DMS153 treated with DMSO at 0.1 percent for 48 hours (cell line): Measurements from ENCODE around the gene RAPGEF3.

Experiments used
- DNase-seq: peaks from one replicate; lab custom pipeline; 2025; ENCODE audit not compliant: unreplicated experiment; lab: John Stamatoyannopoulos, UW

The RAPGEF3 gene

DNA sequence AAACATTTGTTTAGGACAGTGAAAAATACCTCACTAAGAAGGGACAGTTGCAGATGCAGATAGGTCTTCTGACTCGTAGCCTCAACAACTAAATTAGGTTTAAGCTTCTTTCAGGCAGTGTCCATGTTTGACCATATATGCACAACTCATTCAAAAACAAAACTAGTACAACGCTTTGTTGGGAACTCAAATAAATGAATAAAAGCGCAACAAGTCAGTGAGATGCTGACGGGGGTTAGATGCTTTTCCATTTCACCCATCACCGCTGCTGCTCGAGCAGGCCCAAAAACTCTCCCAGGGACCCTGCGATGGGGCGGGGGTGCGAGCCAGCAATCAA, 53.5 kb downstream of the RAPGEF3 start:
- DNase-seq: no peak

DNA sequence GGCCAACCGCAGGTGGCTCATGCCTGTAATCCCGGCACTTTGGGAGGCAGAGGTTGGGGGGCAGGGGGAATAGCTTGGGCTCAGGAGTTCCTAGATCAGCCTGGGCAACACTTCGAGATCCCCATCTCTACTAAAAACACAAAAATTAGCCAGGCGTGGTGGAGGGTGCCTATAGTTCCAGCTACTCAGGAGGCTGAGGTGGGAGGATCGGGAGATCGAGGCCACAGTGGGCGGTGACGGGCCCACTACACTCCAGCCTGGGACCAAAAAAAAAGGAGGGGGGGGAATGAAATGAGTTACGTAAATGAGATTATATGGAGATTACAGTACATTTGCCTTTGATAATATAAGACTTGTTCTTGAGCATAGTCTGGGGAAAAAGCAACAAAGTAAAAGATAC, 54.0 kb downstream of the RAPGEF3 start:
- DNase-seq: no peak

DNA sequence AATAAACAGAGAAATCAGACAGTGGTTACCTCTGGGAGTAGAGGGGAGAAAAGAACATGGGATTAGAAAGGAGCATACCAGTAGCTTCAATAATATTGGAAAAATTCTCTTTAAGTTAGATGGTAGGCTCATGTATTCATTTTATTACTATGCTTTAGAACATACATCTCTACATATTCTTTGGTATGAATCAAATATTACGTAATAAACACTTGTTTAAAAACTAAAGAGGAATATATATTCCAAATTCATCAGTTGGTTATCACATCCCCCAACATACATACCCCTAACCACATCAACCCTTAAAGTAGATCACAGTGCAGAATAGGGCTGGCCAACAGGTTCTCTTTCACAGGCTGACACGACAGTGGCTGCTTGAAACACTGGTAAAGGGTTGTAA, 58.4 kb downstream of the RAPGEF3 start:
- DNase-seq: no peak

DNA sequence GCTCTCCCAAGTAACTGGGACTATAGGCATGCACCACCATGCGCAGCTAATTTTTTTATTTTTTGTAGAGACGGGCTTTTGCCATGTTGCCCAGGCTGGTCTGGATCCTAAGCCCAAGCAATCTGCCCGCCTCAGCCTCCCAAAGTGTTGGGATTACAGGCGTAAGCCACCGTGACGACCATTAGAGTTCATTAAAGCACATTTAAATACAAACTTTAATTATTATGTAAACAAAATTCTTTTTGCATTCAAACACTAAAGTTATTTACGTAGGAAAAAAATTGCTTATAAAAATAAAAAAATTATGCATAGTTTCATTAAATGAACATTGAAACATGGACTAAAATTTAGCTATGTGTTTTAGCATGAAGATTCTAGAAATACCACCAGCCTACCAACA, 60.0 kb downstream of the RAPGEF3 start:
- no peak for DNase-seq

DNA sequence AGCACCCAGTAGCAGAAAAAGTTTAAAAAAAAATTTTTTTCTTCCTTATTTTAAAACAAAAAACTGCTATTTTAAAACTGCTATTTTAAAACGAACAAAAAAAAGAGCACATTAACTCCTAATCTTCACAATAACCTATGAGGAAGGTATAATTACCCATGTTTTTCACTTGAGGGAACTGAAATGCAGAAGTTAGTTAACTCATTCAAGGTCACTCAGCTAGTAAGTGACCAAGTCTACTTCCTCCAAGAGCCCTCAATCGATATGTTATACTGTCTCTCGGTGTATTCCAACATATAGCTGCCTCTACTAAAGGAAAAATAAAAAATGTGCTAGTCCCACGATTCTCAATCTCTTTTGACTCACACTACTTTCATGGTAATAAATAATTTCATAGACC, 60.6 kb downstream of the RAPGEF3 start:
- DNase-seq: no peak

DNA sequence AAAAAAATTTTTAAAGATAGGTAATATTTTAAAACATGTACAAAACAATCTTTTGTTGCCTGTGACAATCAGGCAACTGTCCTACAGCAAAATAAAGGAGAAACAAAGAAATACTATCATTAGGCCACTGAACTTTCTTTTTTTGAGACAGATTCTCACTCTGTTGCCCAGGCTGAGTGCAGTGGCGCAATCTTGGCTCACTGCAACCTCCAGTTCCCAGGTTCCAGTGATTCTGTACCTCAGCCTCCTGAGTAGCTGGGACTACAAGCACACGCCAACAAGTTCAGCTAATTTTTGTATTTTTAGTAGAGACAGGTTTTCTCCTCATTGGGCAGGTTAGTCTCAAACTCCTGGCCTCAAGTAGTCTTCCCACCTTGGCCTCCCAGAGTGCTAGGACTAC, 69.5 kb downstream of the RAPGEF3 start:
- DNase-seq: no peak

DNA sequence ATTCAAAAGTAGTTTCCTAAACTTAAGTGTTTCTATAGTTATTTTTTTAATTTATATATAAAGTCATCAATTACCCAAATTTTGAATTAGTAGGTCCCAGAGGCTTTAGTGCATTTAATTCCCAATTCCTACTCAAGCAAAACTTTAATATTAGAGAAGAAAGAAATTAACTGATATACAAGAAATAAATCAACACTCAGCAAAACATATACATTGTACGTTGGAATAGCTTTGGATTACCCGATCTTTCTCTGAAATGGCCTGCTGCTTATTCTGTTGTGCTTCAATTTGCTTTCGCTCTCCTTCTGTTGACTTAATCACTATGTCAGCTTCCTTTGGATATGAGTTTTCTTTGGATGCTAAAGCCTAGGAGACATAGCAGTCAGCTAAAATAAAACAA, 71.0 kb downstream of the RAPGEF3 start:
- DNase-seq: no peak

DNA sequence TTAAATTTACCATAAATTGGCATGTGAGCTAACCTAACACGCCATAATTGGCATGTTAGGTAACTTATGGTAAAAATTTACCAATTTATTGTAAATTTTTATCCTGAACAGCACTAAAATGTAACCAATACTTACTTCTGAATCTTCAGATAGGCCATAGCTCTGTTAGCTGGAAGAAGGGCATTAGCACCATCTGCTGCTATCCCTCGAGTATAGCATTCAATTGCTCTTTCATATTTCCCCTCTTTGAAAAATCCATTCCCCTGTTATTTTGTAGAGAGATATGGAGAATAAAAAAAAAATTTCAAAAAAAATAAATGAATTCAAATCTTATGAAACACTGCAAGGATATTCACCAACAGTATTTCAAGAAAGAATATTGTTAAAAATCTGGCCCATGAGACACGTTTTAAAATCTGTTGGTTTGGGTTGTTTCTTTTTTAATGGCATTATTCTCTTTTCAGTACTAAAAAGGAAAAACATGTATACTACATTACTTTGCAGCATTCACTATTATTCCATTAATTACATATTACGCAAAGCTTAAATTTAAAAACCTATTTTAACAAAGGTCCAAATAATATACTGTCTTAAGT, 71.9 kb downstream of the RAPGEF3 start:
- DNase-seq: no peak
